SIG-M5 treated with dmso at 0.1 percent for 504 hours (cell line): ENCODE measurements around the gene TMSB4Y.

Experiments
- DNase-seq: peaks from one replicate; lab custom pipeline; 2025; ENCODE audit not compliant: unreplicated experiment; lab: John Stamatoyannopoulos, UW

Gene TMSB4Y

GRCh38 chrY:13703568-13703968 is at the start of gene TMSB4Y:
Gene TMSB4Y (plus strand): TSS chrY:13703899.
- DNase-seq, result no peak

DNA sequence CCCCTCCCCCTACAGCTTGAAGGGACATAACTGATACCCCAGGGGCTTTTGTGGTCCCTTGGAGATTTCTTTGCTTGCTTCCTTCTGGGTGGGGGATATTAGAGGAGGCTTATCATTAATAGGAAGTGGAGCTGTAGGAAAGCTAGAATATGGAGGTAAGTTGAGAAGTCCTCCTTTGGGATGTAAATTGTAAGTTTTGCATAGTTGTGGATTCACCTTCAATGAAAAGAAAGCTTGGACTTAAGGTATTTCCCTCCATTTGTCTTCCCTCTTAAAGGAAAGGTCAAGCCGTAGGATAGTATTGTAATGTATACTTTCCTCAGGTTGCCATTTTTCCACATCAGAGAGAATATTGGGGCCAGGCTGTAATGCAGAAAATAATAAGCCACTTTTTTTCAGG is 39.5 kb upstream of the TMSB4Y start:
- no peak for DNase-seq

DNA sequence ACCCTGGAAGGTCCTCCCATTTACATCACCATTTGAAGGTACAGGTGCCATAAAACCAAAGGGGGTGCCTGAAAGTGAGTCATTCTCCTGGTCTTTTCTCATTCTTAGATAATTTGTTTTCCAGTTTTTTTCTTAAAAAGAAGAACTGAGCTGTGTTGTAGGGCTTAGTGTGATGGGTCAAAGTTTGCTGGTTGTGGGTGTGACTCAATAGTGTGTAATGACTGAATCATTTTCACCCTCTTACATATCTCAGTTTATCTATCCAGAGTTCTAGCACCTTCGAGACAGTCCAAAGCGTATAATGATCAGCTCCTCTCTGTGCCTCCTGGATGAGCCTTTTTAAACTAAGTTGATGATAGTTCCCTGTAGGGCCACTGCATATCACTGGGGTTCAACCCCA is 32.6 kb upstream of the TMSB4Y start:
- no peak for DNase-seq

- no peak for DNase-seq
Measured at GRCh38 chrY:13702276-13702675, 1.4 kb upstream of the TMSB4Y start.

DNA sequence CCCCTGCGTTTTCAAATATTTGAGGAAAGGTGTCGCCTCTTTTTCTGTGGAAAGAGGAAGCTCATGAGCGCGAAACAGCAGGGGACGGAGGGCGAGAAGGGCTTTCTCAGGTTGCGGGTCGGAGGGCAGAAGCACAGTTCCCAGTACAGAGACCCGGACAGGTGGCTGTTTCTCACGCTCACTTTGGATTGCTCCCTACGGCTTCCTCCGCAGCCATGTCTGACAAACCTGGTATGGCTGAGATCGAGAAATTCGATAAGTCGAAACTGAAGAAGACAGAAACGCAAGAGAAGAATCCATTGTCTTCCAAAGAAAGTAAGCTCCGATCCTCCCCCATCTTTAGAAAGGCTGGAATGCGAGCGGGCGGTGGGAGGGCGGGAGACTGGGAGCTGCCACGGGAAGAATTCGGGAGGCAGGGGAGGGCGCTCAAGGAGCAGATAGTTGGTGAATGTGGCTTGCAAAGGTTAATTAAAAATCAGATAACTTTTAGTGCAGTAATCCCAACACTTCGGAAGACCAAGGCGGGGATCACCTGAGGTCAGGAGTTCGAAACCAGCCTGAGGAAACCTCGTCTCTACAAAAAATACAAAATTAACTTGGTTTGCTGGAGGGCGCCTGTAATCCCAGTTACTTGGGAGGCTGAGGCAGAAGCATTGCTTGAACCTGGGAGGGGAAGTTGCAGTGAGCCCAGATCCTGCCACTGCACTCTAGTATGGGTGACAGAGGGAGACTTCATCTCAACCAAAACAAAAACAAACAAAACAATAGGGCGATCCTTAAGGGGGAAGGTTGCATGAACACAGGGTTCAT is 627 bp downstream of the TMSB4Y start:
- DNase-seq, result no peak

- no peak for DNase-seq
Measured at GRCh38 chrY:13705197-13705596, 1.5 kb downstream of the TMSB4Y start.

DNA sequence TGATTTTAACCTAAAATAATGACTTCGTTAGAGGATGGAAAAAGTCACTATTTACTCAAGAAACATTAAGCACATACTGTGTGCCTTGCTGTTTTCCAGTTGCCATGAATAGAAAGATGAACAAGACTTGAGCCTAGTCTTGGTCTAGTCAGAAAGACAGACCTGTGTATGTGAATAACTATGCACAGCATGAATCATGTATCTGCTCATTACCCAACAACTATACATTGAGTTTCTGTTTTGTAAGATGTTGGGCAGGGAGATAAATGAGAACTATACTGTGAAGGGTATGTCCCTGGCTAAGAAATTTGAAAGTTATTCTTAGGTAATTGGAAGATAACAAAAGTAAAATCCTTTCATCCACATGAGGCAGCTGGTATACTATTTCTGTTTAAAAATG is 4.3 kb downstream of the TMSB4Y start:
- no peak for DNase-seq

DNA sequence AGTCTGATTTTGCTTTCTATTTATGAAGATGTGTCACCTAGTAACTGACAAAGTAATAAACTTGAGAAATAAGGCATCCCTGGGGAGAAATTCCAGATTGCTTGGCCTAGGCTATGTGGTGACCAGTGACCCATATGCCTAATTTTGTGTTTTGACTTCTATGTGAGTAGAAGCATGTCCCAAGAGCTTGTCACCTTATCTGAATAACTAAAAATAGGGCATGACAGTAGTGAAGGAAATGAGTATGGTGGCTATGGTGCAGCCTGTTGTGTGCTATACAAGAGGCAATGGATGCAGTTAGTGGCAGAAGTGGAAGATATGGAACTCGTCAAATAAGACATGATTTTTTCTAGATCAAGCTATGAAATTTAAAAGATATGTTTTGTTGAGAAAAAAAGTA is 15.3 kb downstream of the TMSB4Y start:
- no peak for DNase-seq

- no peak for DNase-seq
Measured at GRCh38 chrY:13729517-13729916, 25.8 kb downstream of the TMSB4Y start.

- DNase-seq, result no peak
Measured at GRCh38 chrY:13738618-13739017, 34.9 kb downstream of the TMSB4Y start.

DNA sequence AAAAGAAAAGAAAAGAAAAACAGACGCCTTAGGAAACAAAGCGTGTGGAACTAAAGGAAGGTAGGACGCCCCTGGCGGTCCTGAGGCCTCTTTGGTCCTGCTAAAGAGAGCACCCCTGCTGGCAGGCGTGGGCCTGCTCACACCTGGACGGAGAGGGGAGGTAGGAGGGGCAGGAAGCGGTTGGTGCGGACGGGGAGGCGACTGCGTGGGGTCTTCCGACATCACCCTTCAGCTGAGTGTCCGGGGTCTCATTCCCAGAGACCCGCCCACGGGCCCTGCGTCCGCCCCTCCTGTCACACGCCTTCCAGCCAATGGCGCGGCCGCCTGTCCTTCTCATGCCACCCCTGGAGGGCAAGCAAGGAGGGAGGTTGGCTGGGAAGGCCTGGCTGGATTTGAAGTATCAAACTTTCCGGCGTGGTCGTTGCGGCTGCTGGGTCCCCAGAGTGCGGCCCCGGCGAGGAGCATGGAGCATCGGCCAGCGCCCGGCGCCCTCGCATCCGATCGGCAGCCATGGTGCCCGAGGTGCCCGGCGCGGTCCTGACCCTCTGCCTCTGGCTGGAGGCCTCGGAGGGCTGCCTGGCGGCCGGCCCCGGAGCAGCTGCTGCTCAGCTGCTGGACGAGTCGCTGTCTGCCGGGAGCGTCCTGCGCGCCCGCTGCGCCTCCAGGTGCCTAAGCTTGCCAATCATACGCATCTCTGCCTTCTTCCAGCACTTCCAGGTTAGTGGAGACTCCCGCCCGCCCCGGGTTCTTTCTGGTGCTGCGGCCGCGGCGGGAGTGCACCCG is 47.8 kb downstream of the TMSB4Y start:
- DNase-seq, result no peak

DNA sequence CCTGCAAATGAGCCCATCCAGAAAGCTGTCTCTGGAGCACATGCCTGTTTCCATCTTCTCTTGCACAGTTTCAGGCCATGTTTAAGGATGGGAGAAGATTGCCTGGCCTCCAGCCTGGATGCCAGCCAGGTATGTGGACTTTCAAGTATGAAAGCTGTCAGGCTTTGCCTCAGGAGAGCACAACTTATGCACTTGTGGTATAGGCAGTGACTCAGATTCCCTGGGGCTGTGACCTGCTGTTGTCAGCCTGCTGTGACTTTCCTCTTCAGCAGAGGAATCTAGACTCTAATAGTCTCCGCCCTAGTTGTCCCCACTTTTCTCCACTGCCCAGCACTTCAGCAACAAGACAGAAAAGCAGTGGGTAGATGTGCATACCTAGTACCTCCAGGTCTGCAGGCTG is 51.0 kb downstream of the TMSB4Y start:
- no peak for DNase-seq
